Measurements from ENCODE around the gene ETS1.
A peak's percentile ranks its signal among the peaks of the same experiment; 100 is the strongest.

ETS1 gene

GRCh38 chr11:128555606-128556005, 31.8 kb downstream of the ETS1 start:
- peak; percentile 44 for TF ChIP-seq CTCF (IDR thresholded peaks at IDR 0.05; ENCODE audit: control insufficient read depth, insufficient read depth, low read depth, low read length, missing control alignments)
- no peak for DNase-seq (ENCODE audit: low read depth)

GRCh38 chr11:128553662-128554362, 33.5 kb downstream of the ETS1 start:
- no peak for DNase-seq (ENCODE audit: low read depth)
- no peak overlapping the region for H3K4me3 ChIP-seq (ENCODE audit: control insufficient read depth, low read depth, low read length)
- peak; percentile 13 for TF ChIP-seq CTCF (IDR thresholded peaks at IDR 0.05; ENCODE audit: control insufficient read depth, insufficient read depth, low read depth, low read length, missing control alignments)

More at GRCh38 chr11:128555606-128556005, 31.8 kb downstream of the ETS1 start:
- no peak overlapping the region for H3K4me3 ChIP-seq (ENCODE audit: control insufficient read depth, low read depth, low read length)

- no peak for TF ChIP-seq CTCF (IDR thresholded peaks at IDR 0.05; ENCODE audit: control insufficient read depth, insufficient read depth, low read depth, low read length, missing control alignments)
- DNase-seq (ENCODE audit: low read depth), result no peak
- H3K4me3 ChIP-seq (ENCODE audit: control insufficient read depth, low read depth, low read length), result no peak overlapping the region
Observed at GRCh38 chr11:128552783-128553661, 34.3 kb downstream of the ETS1 start.

- DNase-seq (ENCODE audit: low read depth), result no peak
- no peak overlapping the region for H3K4me3 ChIP-seq (ENCODE audit: control insufficient read depth, low read depth, low read length)
- no peak for TF ChIP-seq CTCF (IDR thresholded peaks at IDR 0.05; ENCODE audit: control insufficient read depth, insufficient read depth, low read depth, low read length, missing control alignments)
Observed at GRCh38 chr11:128551611-128552335, 35.6 kb downstream of the ETS1 start.

GRCh38 chr11:128551058-128551457, 36.3 kb downstream of the ETS1 start:
- no peak overlapping the region for H3K4me3 ChIP-seq (ENCODE audit: control insufficient read depth, low read depth, low read length)
- DNase-seq (ENCODE audit: low read depth), result no peak
- no peak for TF ChIP-seq CTCF (IDR thresholded peaks at IDR 0.05; ENCODE audit: control insufficient read depth, insufficient read depth, low read depth, low read length, missing control alignments)

GRCh38 chr11:128550261-128550821, 37.0 kb downstream of the ETS1 start:
- no peak for DNase-seq (ENCODE audit: low read depth)
- H3K4me3 ChIP-seq (ENCODE audit: control insufficient read depth, low read depth, low read length), result no peak overlapping the region
- no peak for TF ChIP-seq CTCF (IDR thresholded peaks at IDR 0.05; ENCODE audit: control insufficient read depth, insufficient read depth, low read depth, low read length, missing control alignments)
